ENCODE measurements around the gene PLXNA3.

PLXNA3 gene

GRCh38 chrX:154434394-154435168 lies 23.5 kb upstream of the PLXNA3 start:
- H3K27ac ChIP-seq: no peak overlapping the region

DNA sequence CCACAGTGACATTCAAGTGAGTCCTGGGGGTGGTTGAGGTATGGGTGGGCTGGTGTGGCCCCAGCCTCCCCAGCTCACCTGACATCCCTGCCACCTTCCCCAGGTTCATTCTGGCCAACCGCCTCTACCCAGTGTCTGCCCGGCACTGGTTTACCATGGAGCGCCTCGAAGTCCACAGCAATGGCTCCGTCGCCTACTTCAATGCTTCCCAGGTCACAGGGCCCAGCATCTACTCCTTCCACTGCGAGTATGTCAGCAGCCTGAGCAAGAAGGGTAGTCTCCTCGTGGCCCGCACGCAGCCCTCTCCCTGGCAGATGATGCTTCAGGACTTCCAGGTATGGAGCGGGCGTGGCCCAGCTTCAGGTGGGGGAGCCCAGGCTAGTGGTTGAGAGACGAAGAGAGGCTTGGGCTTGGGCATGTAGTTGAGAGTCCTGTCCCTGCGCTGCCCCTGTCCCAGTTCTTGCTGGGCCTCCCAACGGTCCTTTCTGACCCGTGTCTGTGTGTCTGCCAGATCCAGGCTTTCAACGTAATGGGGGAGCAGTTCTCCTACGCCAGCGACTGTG lies 22.8 kb upstream of the PLXNA3 start:
- H3K27ac ChIP-seq: no peak overlapping the region

More at GRCh38 chrX:154434394-154435168, 23.5 kb upstream of the PLXNA3 start:
- DNase-seq (ENCODE audit: low read depth, low spot score): no peak

DNA sequence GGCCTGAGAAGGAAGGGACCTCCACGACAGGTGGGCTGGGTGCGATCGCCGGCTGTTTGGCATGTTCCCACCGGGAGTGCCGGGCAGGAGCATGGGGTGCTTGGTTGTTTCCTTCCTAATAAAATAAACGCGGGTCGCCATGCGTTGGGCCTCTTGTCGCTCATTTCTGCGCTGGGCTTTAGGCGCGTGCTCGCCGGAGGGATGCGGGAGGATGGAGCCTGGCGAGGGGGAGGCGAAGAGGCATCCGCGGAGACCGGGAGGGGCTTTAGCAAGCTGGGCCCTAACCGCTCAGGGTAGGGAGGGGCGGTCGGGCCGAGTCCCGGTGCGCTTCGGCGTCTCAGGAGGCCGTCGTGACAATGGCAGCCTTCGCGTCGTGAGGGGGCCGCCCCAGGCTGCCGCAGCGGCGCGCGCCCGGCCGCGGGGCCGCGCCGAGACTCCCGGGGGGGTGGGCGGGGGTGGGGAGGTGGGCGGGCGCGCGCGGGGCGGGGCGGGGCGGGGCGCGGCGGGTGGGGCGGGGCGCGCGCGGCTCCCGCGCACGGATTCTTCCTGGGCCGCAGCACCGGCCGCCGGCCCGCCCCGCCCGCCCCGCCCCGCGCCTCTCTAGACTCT lies 21.6 kb upstream of the PLXNA3 start:
- DNase-seq (ENCODE audit: low read depth, low spot score): no peak
- peak overlapping the region; percentile 54 for H3K27ac ChIP-seq

More for the DNA sequence above, 22.8 kb upstream of the PLXNA3 start:
- no peak for DNase-seq (ENCODE audit: low read depth, low spot score)

GRCh38 chrX:154436983-154437752 lies 20.9 kb upstream of the PLXNA3 start, which contains the start of gene GDI1:
Gene GDI1 (plus strand): TSS chrX:154437154. CDS start chrX:154437255, 101 bp downstream.
- no peak for DNase-seq (ENCODE audit: low read depth, low spot score)
- peak within 1 kb of the TSS; percentile 54 for H3K27ac ChIP-seq

- no peak for DNase-seq (ENCODE audit: low read depth, low spot score)
- no peak overlapping the region for H3K27ac ChIP-seq
Measured at GRCh38 chrX:154437971-154438893, 19.8 kb upstream of the PLXNA3 start.

DNA sequence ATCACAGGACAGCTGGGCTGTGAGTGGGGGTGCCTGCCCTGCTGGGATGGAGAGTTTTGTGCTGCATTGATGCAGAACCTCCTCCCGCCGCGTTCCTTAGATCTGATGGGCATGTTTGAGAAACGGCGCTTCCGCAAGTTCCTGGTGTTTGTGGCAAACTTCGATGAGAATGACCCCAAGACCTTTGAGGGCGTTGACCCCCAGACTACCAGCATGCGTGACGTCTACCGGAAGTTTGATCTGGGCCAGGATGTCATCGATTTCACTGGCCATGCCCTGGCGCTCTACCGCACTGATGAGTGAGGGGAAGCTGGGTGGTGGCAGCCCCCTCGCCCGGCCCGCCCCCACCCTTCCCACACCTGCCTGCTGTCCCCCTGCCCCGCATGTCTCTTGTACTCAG lies 18.2 kb upstream of the PLXNA3 start:
- no peak overlapping the region for H3K27ac ChIP-seq
- DNase-seq (ENCODE audit: low read depth, low spot score): no peak

DNA sequence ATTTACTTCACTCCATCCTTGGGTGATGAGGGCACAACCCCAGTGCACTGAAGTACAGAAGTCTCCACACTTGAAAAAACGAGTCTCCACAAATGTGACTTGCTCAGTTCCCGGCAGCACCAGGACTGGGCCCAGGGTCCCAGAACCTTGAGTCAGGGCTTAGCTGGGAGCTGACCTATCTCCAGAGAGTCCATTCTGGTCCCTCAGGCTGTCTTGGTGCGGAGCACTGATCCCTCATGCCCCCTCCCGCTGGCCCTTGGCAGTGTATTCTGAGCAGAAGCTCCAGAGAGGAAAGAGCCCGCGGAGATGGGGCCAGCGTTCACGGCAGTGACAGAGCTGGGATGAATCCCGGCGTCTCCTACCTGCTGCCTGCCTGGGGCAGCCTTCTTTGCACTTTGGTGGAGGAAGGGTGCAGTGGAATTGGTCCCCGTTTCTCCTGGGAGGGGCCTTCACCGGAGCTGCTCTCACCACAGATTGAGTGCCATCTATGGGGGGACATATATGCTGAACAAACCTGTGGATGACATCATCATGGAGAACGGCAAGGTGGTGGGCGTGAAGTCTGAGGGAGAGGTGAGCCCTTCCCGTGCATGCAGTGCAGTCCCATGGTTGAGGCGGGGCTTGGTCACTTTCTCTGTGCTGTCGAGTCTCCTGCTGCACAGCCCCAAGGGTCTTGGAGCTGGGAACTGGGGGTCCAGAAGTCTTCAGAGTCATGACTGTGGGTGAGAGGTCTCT lies 17.3 kb upstream of the PLXNA3 start:
- H3K27ac ChIP-seq: no peak overlapping the region
- no peak for DNase-seq (ENCODE audit: low read depth, low spot score)

DNA sequence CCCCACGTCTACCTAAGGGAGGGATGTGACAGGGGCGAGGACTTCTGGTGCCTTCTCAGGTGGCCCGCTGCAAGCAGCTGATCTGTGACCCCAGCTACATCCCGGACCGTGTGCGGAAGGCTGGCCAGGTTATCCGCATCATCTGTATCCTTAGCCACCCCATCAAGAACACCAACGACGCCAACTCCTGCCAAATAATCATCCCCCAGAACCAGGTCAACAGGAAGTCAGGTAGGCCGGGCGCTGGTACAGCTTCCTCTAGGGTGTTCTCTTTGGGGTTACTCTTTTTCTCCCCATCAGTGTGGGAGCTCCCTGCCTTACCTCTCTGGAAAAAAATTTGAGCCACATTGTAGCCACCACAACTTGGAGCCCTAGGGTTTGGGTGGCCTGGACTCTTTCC lies 16.5 kb upstream of the PLXNA3 start:
- no peak overlapping the region for H3K27ac ChIP-seq
- DNase-seq (ENCODE audit: low read depth, low spot score): no peak

- no peak overlapping the region for H3K27ac ChIP-seq
- DNase-seq (ENCODE audit: low read depth, low spot score): peak; percentile 2
Measured at GRCh38 chrX:154441984-154442707, 15.9 kb upstream of the PLXNA3 start.

DNA sequence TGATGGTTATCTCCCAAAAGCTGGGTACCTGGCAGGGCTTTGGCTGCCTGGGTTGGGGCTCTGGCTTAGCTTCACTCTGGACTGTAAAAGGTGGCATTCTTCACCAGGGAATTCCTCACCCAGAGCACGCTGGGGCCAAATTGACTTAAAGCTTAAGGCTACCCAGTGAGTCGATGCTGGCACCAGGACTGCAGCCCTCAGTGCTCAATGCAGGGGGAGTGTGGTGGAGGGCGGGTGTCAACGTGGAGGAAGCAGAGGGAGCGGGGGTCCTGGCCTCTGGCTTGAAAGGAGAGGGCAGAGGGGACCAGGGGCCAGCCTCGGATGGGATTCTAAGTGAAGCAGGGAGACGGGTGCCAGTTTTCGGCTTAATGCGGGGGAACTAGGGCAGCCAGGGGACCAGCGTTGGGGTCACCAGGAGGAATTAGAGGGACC lies 14.6 kb upstream of the PLXNA3 start:
- no peak for DNase-seq (ENCODE audit: low read depth, low spot score)
- peak overlapping the region; percentile 47 for H3K27ac ChIP-seq

- DNase-seq (ENCODE audit: low read depth, low spot score): no peak
- peak within 1 kb of the TSS; percentile 47 for H3K27ac ChIP-seq
Measured at GRCh38 chrX:154443992-154444754, 13.9 kb upstream of the PLXNA3 start, which contains the start of gene FAM50A. Gene FAM50A (plus strand): TSS chrX:154444141. CDS start chrX:154444236, 95 bp downstream.

- no peak for DNase-seq (ENCODE audit: low read depth, low spot score)
- peak overlapping the region; percentile 47 for H3K27ac ChIP-seq
Measured at GRCh38 chrX:154444755-154445246, 13.3 kb upstream of the PLXNA3 start.

DNA sequence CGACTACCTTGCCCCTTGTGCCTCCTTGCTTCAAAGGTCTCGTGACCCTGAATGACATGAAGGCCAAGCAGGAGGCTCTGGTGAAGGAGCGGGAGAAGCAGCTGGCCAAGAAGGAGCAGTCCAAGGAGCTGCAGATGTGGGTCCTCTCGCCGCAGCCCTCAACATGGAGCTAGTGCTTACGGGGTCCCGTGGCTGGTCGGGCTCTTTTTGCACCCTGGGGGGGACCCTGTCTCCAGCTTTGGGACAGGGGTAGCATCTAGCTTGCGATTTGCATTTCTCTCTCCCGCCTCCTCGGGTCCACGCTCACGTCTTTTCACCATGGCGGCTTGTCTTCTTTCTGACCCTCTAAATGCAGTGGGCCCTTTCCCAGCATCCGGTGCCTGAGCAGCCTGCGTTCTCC lies 12.3 kb upstream of the PLXNA3 start:
- H3K27ac ChIP-seq: no peak overlapping the region
- no peak for DNase-seq (ENCODE audit: low read depth, low spot score)

- DNase-seq (ENCODE audit: low read depth, low spot score): no peak
- H3K27ac ChIP-seq: no peak overlapping the region
Measured at GRCh38 chrX:154446430-154446829, 11.7 kb upstream of the PLXNA3 start.

GRCh38 chrX:154448484-154448883 lies 9.6 kb upstream of the PLXNA3 start:
- H3K27ac ChIP-seq: no peak overlapping the region
- no peak for DNase-seq (ENCODE audit: low read depth, low spot score)

- DNase-seq (ENCODE audit: low read depth, low spot score): no peak
- no peak overlapping the region for H3K27ac ChIP-seq
Measured at GRCh38 chrX:154449618-154450017, 8.5 kb upstream of the PLXNA3 start.

DNA sequence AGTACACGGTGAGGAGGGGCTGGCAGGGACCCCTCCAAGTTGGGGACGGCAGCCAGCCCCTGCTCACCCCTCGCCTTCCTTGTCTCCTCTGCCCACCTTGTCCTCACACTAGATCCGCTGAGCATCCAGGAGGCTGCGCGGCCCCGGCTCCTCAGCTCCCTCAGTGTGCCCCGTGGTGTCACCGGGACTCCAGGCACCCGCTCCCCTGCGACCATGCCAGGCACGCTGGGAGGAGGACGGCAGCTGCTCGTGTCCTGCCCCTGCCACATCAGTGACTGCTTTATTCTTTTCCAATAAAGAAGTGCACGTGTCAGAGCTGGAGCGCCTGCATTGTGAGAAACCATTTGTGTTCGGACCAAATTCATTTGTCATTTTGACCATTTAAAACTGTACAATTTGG lies 7.8 kb upstream of the PLXNA3 start:
- H3K27ac ChIP-seq: no peak overlapping the region

More for the DNA sequence above, 7.8 kb upstream of the PLXNA3 start:
- DNase-seq (ENCODE audit: low read depth, low spot score): no peak

Data from epithelial cell of prostate (primary cell).